Iris pigment epithelial cell (primary cell): ENCODE data around the gene CHMP1A.

Experiments used
- DNase-seq: peaks from one replicate; pipeline ENCODE4 v3.0.0-alpha.2; 2011; ENCODE audit warnings: low read depth

CHMP1A gene

GRCh38 chr16:89623511-89624261, 33.8 kb downstream of the CHMP1A start:
- no peak for DNase-seq

DNA sequence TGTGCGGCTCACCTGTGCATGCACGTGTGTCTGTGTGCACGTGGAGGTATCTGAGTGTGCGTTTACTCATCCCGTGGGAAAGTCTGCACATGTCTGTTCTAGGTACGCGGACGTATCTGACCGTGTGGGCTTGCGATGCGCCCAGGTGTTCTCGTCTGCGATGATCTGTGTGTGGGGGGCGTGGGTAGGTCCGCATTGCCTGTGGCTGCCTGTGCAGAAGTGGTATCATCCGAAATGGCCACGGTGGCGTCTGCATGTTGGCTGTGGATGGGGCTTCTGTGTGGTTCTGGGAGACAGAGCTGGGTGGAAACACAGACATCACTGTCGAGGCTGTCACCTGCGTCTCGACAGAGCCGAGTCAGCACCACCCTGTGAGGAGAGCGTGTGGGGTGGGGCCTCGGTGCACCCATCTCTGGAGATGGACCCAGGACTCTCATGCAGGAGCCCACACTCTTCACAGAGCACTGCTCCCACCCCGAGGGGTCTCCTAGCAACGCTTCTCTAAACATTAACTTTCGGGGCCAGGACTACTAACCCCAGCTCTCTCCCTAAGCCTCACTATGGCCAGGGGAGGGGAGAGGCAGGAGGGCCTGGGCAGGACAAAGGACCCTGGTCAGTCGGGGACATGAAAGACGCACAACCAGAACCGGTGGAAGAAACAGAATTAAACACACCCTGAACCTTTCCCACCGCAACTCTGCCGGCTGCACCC, 35.7 kb downstream of the CHMP1A start:
- DNase-seq, result no peak

DNA sequence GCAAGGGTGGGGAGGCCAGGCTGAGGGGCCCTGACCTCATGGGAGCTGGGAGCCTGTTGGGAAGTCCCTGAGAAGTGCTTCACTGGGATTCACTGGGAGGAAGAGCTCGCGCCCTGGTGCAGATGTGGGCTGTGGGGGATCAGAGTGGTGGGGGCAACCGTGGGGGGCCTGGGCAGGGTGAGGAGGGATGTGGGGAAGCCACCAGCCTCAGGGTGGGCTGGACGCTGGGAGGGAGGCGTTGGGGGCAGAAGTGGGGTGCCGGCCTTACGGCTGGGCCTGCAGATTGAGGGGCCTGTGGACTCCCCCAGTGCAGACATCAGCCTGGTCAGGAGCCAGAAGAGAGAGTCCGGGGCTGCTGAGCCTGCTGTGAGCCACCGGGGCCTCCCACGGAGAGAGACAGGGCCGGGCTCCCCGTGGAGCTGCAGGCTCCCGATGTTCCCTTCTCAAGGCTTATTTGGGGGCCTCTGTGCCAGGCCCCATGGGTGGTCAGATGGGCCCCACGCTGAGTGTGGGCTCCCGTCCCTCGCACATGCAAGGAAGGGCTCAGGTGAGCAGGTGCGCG, 36.3 kb downstream of the CHMP1A start:
- DNase-seq, result no peak

- DNase-seq, result no peak
These were observed 37.1 kb downstream of the CHMP1A start for GRCh38 chr16:89620406-89620841.

- peak; percentile 16 for DNase-seq
These were observed 37.7 kb downstream of the CHMP1A start for GRCh38 chr16:89619840-89620239.

- DNase-seq, result peak; percentile 61
These were observed 39.2 kb downstream of the CHMP1A start for GRCh38 chr16:89618109-89618998.

- DNase-seq, result no peak
These were observed 40.5 kb downstream of the CHMP1A start for GRCh38 chr16:89617036-89617435.

DNA sequence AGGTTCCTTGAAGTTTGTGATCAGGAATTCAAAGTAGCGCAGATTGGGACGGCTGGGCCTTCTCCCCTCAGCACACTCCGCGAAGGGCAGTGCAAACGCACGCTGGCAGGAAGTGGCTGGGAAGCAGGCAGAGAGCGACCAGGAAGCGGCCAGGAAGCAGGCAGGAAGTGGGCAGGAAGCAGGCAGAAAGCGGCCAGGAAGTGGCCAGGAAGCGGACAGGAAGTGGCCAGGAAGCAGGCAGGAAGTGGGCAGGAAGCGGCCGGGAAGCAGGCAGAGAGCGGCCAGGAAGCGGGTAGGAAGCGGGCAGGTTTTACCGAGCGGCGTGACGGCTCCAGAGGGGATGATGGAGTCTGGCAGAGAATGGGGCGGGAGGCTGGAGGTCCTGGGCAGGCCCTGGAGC, 40.9 kb downstream of the CHMP1A start:
- no peak for DNase-seq

- no peak for DNase-seq
These were observed 41.9 kb downstream of the CHMP1A start for GRCh38 chr16:89615596-89616090.

GRCh38 chr16:89615176-89615575, 42.3 kb downstream of the CHMP1A start:
- no peak for DNase-seq

DNA sequence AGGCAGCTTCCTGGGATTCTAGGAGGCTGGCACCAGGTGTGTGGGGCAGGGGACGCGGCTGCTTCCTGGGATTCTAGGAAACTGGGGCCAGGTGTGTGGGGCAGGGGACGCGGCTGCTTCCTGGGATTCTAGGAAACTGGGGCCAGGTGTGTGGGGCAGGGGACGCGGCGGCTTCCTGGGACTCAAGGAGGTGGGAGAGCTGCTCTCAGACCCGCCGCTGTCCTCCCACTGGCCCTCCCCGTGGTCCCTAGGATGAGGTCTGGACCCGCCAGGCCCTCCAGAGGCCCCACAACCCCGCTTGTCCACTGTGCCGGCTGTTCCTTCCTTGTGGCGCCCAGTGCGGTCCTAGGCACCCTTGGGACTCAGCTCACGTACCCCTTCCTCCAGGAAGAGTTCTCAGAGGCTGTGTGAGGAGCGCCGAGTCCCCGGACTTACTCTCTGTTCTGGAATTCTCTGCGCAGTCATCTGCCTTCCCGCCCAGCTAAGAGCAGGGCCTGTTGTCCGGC, 43.5 kb downstream of the CHMP1A start:
- DNase-seq, result no peak

GRCh38 chr16:89613231-89613953, 44.1 kb downstream of the CHMP1A start, which contains the start of gene DPEP1:
DPEP1 (plus strand) TSS chr16:89613642; CDS start chr16:89630411, 16,769 bp downstream.
- no peak for DNase-seq

GRCh38 chr16:89612415-89613166, 44.9 kb downstream of the CHMP1A start:
- no peak for DNase-seq

- DNase-seq, result no peak
These were observed 47.4 kb downstream of the CHMP1A start for GRCh38 chr16:89610108-89610453.

GRCh38 chr16:89607937-89608740, 49.4 kb downstream of the CHMP1A start:
- no peak for DNase-seq

DNA sequence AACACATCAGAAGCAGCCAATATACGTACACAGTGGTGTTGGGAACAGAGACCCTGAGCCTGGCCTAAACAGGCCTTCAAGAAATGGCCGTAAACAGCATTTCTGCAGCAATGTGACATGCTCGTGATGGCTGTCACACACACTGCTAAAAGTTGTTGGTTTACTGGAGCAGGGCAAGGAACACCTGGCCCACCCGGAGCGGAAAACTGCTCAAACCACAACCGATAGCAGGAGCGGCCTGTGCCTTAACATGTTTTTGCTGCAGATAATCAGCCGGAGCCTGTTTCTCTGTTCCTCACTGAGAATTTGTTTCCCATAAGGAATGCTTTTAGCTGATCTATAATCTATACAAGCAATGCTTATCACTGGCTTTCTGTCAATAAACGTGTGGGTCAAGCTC, 50.1 kb downstream of the CHMP1A start:
- DNase-seq, result no peak

GRCh38 chr16:89606006-89606405, 51.5 kb downstream of the CHMP1A start:
- no peak for DNase-seq

- no peak for DNase-seq
These were observed 52.1 kb downstream of the CHMP1A start for GRCh38 chr16:89605186-89605970.

- no peak for DNase-seq
These were observed 52.7 kb downstream of the CHMP1A start for GRCh38 chr16:89604764-89605163.
